GM03348 (cell line): ENCODE data around the gene TRAPPC3L.
"Not testable (repeated sequence)": the region's sequence is repeated elsewhere in the genome, so short reads cannot be mapped to it uniquely, and the experiment has no call there.

Source experiments
- DNase-seq: peaks from one replicate; pipeline ENCODE4 v3.0.0; 2012; ENCODE audit warnings: low spot score

The TRAPPC3L gene

GRCh38 chr6:116513224-116513875 is 32.1 kb downstream of the TRAPPC3L start:
- no peak for DNase-seq

GRCh38 chr6:116512734-116513133 is 32.8 kb downstream of the TRAPPC3L start:
- DNase-seq, result no peak

DNA sequence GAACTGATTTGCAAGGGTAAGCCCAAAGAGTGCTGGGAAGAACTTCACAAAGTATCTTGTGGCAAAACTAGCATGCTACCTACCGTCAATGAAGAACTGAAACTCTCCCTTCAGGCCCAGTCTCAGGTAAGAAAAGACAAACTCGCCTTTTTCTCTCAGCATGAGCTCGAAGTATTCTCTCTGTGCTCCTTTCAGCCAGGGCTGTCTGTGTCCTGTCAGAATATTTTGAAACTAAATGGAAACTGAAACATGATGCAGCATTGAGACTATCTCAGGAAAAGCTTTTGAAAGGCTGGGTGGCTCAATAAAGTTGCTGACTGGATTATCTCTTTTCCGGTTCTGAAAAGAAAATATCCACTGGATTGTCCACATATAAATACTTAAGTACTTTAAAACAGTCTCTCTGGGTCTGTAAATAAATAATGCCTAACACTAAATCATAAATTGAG is 33.3 kb downstream of the TRAPPC3L start:
- no peak for DNase-seq

GRCh38 chr6:116511424-116512110 is 33.9 kb downstream of the TRAPPC3L start, which contains the start of gene CALHM5:
CALHM5 (plus strand) TSS chr6:116511639; CDS start chr6:116511697, 58 bp downstream.
- peak; percentile 85 for DNase-seq

- DNase-seq, result no peak
Measured at GRCh38 chr6:116508527-116508926, 37.0 kb downstream of the TRAPPC3L start.

GRCh38 chr6:116507324-116507723 is 38.2 kb downstream of the TRAPPC3L start:
- no peak for DNase-seq

DNA sequence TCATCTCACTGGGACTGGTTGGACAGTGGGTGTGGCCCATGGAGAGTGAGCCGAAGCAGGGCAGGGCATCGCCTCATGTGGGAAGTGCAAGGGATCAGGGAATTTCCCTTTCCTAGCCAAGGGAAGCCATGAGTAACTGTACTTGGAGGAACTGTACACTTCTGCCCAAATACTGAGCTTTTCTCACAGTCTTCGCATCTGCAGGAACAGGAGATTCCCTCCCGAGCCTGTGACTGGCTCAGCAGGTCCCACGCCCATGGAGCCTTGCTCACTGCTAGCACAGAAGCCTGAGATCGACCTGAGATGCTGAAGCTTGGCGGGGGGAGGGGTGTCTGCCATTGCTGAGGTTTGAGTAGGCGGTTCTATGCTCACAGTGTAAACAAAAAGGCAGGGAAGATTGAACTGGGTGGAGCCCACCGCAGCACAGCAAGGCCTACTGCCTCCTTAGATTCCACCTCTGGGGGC is 44.5 kb downstream of the TRAPPC3L start:
- no peak for DNase-seq

DNA sequence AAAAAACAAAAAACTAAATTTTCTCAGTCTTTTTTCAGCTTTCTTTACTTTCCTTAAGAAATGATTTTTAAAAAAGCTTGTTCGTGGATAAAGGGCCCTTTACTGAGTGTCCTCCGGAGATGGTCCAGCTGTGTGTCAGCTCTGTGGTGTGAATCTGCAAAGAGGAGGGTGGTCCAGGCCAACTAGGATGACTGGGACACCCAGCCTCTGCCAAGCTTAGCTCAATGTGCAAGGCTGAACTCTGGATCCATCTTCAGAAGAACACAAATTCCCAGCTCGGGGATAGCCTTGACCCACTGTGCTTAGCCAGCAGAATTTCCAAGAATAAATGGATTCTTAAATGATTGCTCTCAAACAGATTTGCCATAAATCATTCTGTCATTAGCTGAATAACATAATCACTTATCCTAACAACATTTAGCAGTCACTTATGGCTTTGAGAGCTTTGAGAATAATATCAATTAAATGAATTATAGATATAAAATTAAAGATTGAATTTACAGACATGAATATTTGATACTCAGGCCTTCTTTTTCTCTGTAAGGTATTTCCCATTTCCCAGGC is 48.3 kb downstream of the TRAPPC3L start:
- no peak for DNase-seq

DNA sequence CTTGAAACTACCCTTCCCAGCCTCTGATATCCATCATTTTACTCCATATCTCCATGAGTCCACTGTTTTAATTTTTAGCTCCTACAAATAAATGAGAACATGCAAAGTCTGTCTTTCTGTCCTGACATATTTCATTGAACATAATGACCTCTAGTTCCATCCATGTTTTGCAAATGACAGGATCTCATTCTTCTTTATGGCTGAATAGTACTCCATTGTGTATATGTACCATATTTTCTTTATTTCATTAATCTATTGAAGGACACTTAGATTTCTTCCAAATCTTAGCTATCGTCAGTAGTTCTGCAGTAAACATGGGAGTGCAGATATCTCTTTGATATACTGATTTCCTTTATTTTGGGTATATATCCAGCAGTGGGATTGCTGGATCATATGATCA is 50.3 kb downstream of the TRAPPC3L start:
- DNase-seq, result not testable (repeated sequence)

DNA sequence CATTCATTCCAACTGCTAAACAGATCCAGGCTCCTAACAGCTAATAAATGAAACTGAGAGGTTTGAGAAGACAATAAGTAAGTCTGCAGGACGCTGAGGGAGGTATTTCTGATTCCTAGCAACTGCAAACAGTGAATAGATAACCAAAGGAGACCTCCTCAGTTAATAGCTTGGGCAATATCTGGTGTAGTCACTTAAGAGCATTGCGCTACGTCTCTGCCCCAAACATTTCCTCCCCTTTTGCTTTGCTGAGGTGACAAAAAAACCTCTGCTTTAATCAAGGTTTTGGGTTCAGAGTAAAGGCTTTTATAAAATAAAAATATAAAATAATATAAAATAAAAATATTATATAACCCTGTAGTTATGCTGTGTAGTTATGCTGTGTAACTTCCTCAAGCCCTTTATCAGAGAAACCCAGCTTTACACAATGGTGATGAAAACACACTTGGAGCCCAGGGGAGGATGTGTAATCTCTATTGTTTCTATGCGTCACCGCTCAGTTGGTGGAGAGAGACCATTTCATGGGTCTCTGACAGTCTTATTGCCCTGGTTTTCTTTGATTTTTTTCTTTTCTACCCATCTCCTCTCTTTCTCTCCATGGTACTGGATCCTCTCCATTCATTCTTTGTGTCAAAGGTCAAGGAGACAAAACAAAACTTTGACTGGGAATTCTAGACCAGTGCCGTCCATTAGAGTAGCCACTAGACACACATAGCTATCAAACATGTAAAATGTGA is 53.0 kb downstream of the TRAPPC3L start:
- DNase-seq, result no peak

GRCh38 chr6:116491610-116492330 is 53.7 kb downstream of the TRAPPC3L start:
- no peak for DNase-seq

DNA sequence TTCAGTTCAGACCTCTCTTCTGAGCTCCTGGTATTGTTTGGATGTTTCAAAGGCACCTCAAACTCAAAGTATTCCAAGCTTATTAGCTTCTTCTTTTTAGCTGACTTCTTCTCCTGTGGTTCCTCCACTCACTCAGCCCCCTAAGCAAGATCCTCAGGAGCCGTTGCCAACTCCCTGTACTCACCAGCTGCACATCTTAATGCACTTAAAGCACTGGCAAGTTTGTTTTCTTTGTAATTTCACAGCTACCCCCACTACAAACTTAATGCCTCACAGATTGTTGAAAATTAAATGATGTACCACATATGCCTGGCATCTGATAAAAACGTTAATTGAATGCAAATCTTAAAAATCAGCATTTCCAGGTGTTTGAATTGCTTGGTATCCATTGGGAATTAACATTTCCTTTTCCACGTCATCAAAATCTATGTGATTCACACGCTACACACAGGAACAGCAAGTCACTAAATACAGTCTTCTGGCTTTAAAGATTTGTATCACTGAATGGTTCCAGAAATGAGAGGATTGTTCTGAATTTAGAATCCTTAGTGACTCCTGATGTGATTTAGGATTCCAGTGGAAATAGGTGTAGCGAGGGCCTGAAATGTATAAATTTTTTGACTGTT is 59.8 kb downstream of the TRAPPC3L start:
- DNase-seq, result no peak

GRCh38 chr6:116483616-116484015 is 61.9 kb downstream of the TRAPPC3L start:
- no peak for DNase-seq

DNA sequence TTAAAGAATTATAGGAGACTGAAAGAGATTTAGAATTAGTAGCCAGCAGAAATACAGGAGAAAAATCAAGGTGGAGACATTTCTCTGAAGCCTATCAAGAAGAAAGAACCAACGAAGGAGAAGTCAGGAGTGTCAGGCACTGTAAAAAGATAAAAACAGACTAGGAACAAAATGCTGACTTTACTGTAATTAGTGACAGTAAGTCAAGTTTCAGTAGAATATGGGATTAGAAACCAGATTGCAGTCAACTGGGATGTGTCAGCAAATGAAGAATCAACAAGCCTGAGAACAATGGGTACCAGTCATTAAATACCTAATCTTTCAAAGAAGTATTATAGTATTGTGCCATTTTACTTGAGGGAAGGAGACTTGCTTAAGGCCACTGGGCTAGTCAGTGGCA is 62.7 kb downstream of the TRAPPC3L start:
- DNase-seq, result no peak

DNA sequence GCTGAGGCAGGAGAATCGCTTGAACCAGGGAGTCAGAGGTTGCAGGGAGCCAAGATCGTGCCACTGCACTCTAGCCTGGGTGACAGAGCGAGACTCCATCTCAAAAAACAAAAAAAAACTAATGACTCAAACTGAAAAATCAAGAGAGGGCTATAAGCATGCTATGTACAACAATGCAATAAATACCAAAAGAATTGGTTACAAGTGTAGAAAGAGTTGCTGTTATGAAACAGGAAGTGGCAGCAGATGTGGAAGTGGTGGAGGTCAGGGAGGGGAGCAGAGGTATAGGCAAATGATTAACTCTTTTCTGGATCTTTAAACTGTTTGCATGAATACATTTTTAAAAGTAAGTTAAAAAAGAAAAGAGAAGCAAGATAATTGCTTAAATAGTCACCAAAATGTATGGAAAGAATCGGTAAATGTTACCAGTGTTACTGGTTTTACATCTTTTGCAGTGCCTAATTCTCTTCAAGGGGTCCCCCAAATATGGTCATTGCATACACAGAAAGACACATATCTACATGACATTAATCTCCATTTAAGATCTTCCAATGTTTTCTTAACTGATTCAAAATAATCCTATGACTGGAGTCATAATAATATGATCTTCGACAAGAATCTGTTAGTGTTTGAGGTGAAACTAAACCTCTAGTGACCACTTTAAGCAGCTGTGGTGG is 69.3 kb downstream of the TRAPPC3L start:
- peak; percentile 43 for DNase-seq

GRCh38 chr6:116475141-116475540 is 70.3 kb downstream of the TRAPPC3L start:
- no peak for DNase-seq

DNA sequence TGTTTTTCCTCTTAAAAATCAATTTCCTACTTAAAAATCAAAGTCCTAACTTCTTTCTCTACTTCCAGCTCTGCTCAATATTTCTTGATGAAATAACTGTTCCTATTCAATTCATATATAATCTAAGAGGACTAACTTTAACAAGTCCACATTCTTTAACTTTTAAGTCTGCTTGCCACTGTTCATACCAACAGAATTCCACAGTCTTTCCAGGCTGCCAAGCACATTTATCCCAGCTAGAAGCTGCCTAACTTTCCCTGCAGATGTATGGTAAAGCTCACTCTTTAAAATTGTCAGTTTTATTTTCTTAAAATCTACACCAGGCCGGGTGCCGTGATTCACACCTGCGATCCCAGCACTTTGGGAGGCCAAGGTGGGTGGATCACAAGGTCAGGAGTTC is 72.8 kb downstream of the TRAPPC3L start:
- peak; percentile 22 for DNase-seq

GRCh38 chr6:116471531-116471930 is 74.0 kb downstream of the TRAPPC3L start:
- DNase-seq, result no peak

GRCh38 chr6:116468293-116468692 is 77.2 kb downstream of the TRAPPC3L start:
- DNase-seq, result no peak

DNA sequence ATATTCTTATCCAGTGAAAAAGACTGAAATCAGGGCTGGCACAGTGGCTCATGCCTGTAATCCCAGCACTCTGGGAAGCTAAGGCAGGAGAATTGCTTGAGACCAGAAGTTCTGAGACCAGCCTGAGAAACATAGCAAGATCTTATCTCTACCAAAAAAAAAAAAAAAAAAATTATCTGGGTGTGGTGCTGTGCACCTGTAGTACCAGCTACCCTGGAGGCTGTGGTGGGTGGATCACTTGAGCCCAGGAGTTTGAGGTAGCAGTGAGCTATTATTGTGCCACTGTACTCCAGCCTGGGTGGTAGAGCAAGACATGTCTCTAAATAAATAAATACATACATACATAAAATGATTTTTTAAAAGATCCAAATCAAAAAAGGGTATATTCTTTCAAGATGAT is 78.0 kb downstream of the TRAPPC3L start:
- no peak for DNase-seq

DNA sequence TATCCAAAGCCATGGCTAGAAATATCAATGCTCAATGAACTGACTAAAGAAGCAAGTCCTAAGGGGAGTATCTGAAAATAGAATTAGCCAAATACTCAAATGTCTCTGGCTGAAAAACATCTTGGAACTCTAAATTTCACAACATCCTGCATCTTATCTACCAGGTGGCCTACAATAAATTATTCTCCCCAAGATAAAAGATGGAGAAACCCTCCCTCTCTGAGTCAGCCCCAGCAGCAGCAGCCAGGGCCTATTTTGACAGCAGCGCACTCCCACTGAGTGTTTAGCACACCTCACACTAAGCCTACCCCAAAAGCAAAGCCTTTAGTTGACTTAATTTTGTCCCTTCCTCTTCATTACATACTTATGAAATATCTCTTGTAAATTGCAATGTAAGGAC is 78.4 kb downstream of the TRAPPC3L start:
- no peak for DNase-seq
